Pancreas (tissue), 10 donors: ENCODE data around the gene DTD1. TPM values are rescaled to one million over a fixed set of nuclear protein-coding genes. Genes with fewer than 3 reads are reported as not detected.
A peak's percentile ranks its signal among the peaks of the same experiment; 100 is the strongest.

Experiments used
- ATAC-seq, 4 donors: fragments of 200-7000 bp; cut with Tn5 transposase; one replicate each; pipeline versions ENCODE4 v1.8.0 to v1.9.1; 2020; ENCODE audit warnings: mild to moderate bottlenecking in 4 of 4, moderate library complexity in 4 of 4
- DNase-seq, 6 donors: peaks; one replicate each; pipeline ENCODE4 v3.0.0-alpha.2; 2020
- FAIRE-seq: peaks from 2 replicates; lab custom pipeline; 2012; peaks lifted over from hg19 to GRCh38; lab: Jason Lieb, UNC
- H3K27ac ChIP-seq, 4 donors: fragments of 200-600 bp; sonication (generic); 1 replicate in 3 of 4; 2 replicates in 1 of 4; pipeline versions ENCODE4 v1.5.0 to v1.8.0; 2020
- H3K27me3 ChIP-seq, 4 donors: fragments of 200-600 bp; one replicate each; pipeline ENCODE4 v1.8.0; 2021
- H3K36me3 ChIP-seq, 3 donors: fragments of 200-600 bp; sonication (generic) in 1 of 3; one replicate each; pipeline versions ENCODE4 v1.5.0 to v1.8.0; 2020 to 2021
- H3K4me1 ChIP-seq, 3 donors: fragments of 200-600 bp; one replicate each; pipeline ENCODE4 v1.8.0; 2021
- H3K4me3 ChIP-seq, 4 donors: fragments of 200-600 bp; sonication (generic) in 2 of 4; one replicate each; pipeline versions ENCODE4 v1.5.0 to v1.8.0; 2020 to 2021
- H3K9me3 ChIP-seq, 4 donors: fragments of 200-600 bp; one replicate each; pipeline ENCODE4 v1.8.0; 2021
- CTCF ChIP-seq, 4 donors: fragments of 200-600 bp; sonication (generic) in 3 of 4; IDR thresholded peaks; one replicate each; pipeline versions ENCODE4 v1.5.0 to v1.8.0; 2021; ENCODE audit warnings: antibody characterized with exemption in 4 of 4
- WGBS, 2 donors: extraction: QIAGEN DNeasy Blood & Tissue Kit; methylation state at CpG; one replicate each; pipeline ENCODE4 v1.1.7; 2013; 5-methylcytosine and 5-hydroxymethylcytosine counted together
- intact Hi-C, 3 donors: fragments of 100-400 bp; cut with DNase I; formaldehyde crosslinking; loops; one replicate each; pipeline versions ENCODE4 v1.11.1 to v1.14.2; 2022
- polyA plus RNA-seq, 2 donors: library from polyadenylated mRNA; stranded (reverse); fragments of 200-250 nt; gene quantifications; one replicate each; pipeline ENCODE4 v1.2.3, GENCODE V29; 2013
- total RNA-seq, 6 donors: library from RNA; stranded (reverse); fragmentation: NEBNext Ultra II Directional in 4 of 6; extraction: Animal tissue kit (Norgen Biotek cat#: 25700) in 4 of 6; gene quantifications; one replicate each; pipeline versions ENCODE4 v1.2.1 to v1.2.4, GENCODE V29; 2021 to 2023
- donor health status: healthy with polysubstance abuse.
- donor health status: DM: no; HTN: no; CAD: no; lungs with moderate emphysema.
- donor health status: DM: no; HTN: no; CAD: no.
- donor health status: control.
- donor health status: control.
- donor health status: Bipolar disorder and iron deficiency.
- donor health status: DM: yes; HTN: yes; CAD: no.
- donor health status: DM: no; HTN: no; CAD: no.
- donor health status: DM: no; HTN: no; CAD: no.
- donor health status: DM: yes; HTN: yes; CAD: no.

The DTD1 gene
- total and polyA plus RNA-seq, 8 donors, result 7.4 to 20.6 (median 12.1) TPM

- H3K27ac ChIP-seq, result no peak overlapping the region
- H3K4me1 ChIP-seq, result peaks cover 0 to 6% (median 6%) of the 10 kb centered on the region in 3 donors
- H3K9me3 ChIP-seq, result no peaks in the 10 kb centered on the region
- no peak for FAIRE-seq
- peaks cover 0 to 5% (median 0%) of the 10 kb centered on the region in 4 donors for H3K27me3 ChIP-seq
- intact Hi-C loops, result no loop called here
- ATAC-seq, result no peak
- no peak for TF ChIP-seq CTCF (IDR thresholded peaks at IDR 0.05)
- no peak for DNase-seq
- H3K4me3 ChIP-seq, result no peak overlapping the region
- 38 to 45% methylated on average over 3 of the region's 3 CpGs for WGBS, 2 donors
- no peaks in the 10 kb centered on the region for H3K36me3 ChIP-seq
These were observed 202.9 kb downstream of the DTD1 start for GRCh38 chr20:18790787-18791186.

- ATAC-seq, result peak; percentile 99 to 100 (median 100)
- Histone ChIP-seq H3K4me1 (peaks cover 0 to 6% (median 6%) of the 10 kb centered on the region in 3 donors), H3K9me3 (no peaks in the 10 kb centered on the region), H3K27me3 (peaks cover 0 to 5% (median 0%) of the 10 kb centered on the region in 4 donors), H3K27ac (peak overlapping the region; percentile 56 to 93 (median 78)), H3K36me3 (no peaks in the 10 kb centered on the region), H3K4me3 (peak overlapping the region; percentile 57 to 65 (median 64))
- intact Hi-C loops, result no loop called here
- WGBS, 2 donors, result 4 to 5% methylated on average over 29 of the region's 29 CpGs
- peak; percentile 82 to 93 (median 86) for DNase-seq
- peak; percentile 49 for FAIRE-seq
- TF ChIP-seq CTCF (IDR thresholded peaks at IDR 0.05), result no peak
These were observed 206.0 kb downstream of the DTD1 start for GRCh38 chr20:18793625-18794427.

- Histone ChIP-seq H3K36me3 (no peaks in the 10 kb centered on the region), H3K9me3 (no peaks in the 10 kb centered on the region), H3K4me1 (peaks cover 0 to 6% (median 6%) of the 10 kb centered on the region in 3 donors), H3K27me3 (peaks cover 0 to 5% (median 0%) of the 10 kb centered on the region in 4 donors), H3K27ac (peak overlapping the region; percentile 56 to 93 (median 78)), H3K4me3 (peak overlapping the region; percentile 57 to 65 (median 64))
- intact Hi-C loops, result no loop called here
- no peak for FAIRE-seq
- no peak for DNase-seq
- ATAC-seq, result peak; percentile 9 to 20 (median 13)
- TF ChIP-seq CTCF (IDR thresholded peaks at IDR 0.05), result no peak
- 45 to 50% methylated on average over 3 of the region's 3 CpGs for WGBS, 2 donors
These were observed 206.6 kb downstream of the DTD1 start for GRCh38 chr20:18794428-18794787.

- ATAC-seq, result no peak
- no peak overlapping the region for H3K4me3 ChIP-seq
- no peak for TF ChIP-seq CTCF (IDR thresholded peaks at IDR 0.05)
- intact Hi-C loops, result no loop called here
- H3K36me3 ChIP-seq, result no peaks in the 10 kb centered on the region
- no peak for FAIRE-seq
- no peak overlapping the region for H3K27ac ChIP-seq
- 78 to 94% methylated on average over 4 of the region's 4 CpGs for WGBS, 2 donors
- no peak for DNase-seq
- H3K9me3 ChIP-seq, result no peaks in the 10 kb centered on the region
- peaks cover 0 to 6% (median 6%) of the 10 kb centered on the region in 3 donors for H3K4me1 ChIP-seq
- H3K27me3 ChIP-seq, result no peaks in the 10 kb centered on the region
These were observed 207.5 kb downstream of the DTD1 start for GRCh38 chr20:18795366-18795765.
